ENCODE results near the gene ZBTB8B.

ZBTB8B gene

GRCh38 chr1:32508761-32509160 is 43.9 kb downstream of the ZBTB8B start:
- DNase-seq (ENCODE audit: low read depth), result peak; percentile 30

DNA sequence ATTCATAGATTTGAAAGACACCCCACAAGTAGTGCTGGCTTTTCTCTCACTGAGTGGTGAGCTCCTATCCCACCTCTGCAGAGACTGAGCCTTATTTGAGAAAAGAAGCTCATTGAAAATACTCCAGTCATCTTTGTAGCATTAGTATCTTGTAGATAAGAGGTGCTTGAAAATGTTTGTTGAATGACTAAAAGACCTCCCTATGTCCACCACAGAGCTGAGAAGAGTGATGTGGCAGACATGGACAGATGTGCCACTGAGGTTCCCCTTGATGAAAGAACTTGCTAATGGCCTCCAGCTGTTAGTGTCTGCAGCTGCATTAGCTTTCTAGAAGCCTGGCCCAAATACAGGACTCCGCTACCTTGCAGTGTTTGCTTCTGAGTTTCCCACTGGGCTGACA is 45.1 kb downstream of the ZBTB8B start:
- no peak for DNase-seq (ENCODE audit: low read depth)

Data from iris pigment epithelial cell (primary cell).